ENCODE results near the gene CRY1. TPM values are rescaled to one million over a fixed set of nuclear protein-coding genes. Genes with fewer than 3 reads are reported as not detected.
A peak's percentile ranks its signal among the peaks of the same experiment; 100 is the strongest.
"Not testable (repeated sequence)": the region's sequence is repeated elsewhere in the genome, so short reads cannot be mapped to it uniquely, and the experiment has no call there.

CRY1 gene
- polyA plus RNA-seq, 1 donor from 2014 or later = 33.4 TPM

DNA sequence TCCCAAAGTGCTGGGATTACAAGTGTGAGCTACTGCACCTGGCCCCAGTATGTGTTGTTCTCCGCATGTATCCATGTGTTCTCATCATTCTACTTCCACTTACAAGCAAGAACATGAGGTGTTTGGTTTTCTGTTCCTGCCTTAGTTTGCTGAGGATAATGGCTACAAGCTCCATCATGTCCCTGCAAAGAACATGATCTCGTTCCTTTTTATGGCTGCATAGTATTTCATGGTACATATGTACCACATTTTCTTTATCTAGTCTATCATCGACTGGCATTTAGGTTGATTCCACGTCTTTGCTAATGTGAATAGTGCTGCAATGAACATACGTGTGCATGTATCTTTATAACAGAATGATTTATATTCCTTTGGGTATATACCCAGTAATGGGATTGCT lies 97.2 kb downstream of the CRY1 start:
- not testable (repeated sequence) for H3K4me2 ChIP-seq (ENCODE audit: low read length); H3K79me2 ChIP-seq (replicated peaks; ENCODE audit: insufficient read depth, low read length); H3K9me3 ChIP-seq (ENCODE audit: low read length); H3K36me3 ChIP-seq (ENCODE audit: insufficient read depth, low read length); H3K27me3 ChIP-seq (ENCODE audit: insufficient read depth, low read depth, low read length); H3K4me3 ChIP-seq (ENCODE audit: low read length); H4K20me1 ChIP-seq (ENCODE audit: insufficient read depth); H3K27ac ChIP-seq (ENCODE audit: low read length); H3K9me2 ChIP-seq (ENCODE audit: insufficient read depth, low read length); H3K9ac ChIP-seq (ENCODE audit: low read length); H2AFZ ChIP-seq (ENCODE audit: low read depth, low read length); H3F3A ChIP-seq (ENCODE audit: insufficient read depth, low read length, poor library complexity, severe bottlenecking)

GRCh38 chr12:106994579-106995220 lies 98.6 kb downstream of the CRY1 start:
- TF ChIP-seq SMC3 (conservative IDR thresholded peaks at IDR 0.05; ENCODE audit: poor library complexity) (no peak), TAF1 (IDR thresholded peaks at IDR 0.05; ENCODE audit: low read depth) (no peak), POLR2AphosphoS5 (IDR thresholded peaks at IDR 0.05) (no peak), EZH2 (IDR thresholded peaks at IDR 0.05; ENCODE audit: borderline replicate concordance, insufficient read depth, low read length, poor library complexity, severe bottlenecking) (no peak), MXI1 (conservative IDR thresholded peaks at IDR 0.05; ENCODE audit: poor library complexity, severe bottlenecking) (no peak)
- TF ChIP-seq, protein P1, sequence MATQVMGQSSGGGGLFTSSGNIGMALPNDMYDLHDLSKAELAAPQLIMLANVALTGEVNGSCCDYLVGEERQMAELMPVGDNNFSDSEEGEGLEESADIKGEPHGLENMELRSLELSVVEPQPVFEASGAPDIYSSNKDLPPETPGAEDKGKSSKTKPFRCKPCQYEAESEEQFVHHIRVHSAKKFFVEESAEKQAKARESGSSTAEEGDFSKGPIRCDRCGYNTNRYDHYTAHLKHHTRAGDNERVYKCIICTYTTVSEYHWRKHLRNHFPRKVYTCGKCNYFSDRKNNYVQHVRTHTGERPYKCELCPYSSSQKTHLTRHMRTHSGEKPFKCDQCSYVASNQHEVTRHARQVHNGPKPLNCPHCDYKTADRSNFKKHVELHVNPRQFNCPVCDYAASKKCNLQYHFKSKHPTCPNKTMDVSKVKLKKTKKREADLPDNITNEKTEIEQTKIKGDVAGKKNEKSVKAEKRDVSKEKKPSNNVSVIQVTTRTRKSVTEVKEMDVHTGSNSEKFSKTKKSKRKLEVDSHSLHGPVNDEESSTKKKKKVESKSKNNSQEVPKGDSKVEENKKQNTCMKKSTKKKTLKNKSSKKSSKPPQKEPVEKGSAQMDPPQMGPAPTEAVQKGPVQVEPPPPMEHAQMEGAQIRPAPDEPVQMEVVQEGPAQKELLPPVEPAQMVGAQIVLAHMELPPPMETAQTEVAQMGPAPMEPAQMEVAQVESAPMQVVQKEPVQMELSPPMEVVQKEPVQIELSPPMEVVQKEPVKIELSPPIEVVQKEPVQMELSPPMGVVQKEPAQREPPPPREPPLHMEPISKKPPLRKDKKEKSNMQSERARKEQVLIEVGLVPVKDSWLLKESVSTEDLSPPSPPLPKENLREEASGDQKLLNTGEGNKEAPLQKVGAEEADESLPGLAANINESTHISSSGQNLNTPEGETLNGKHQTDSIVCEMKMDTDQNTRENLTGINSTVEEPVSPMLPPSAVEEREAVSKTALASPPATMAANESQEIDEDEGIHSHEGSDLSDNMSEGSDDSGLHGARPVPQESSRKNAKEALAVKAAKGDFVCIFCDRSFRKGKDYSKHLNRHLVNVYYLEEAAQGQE (IDR thresholded peaks at IDR 0.05; ENCODE audit: borderline replicate concordance) = no peak
- Histone ChIP-seq H3K27ac (ENCODE audit: low read length) (no peak overlapping the region), H3K4me2 (ENCODE audit: low read length) (no peak overlapping the region)

GRCh38 chr12:106987846-106988245 lies 105.5 kb downstream of the CRY1 start:
- no peaks in the 10 kb centered on the region for H3F3A ChIP-seq (ENCODE audit: insufficient read depth, low read length, poor library complexity, severe bottlenecking)
- H2AFZ ChIP-seq (ENCODE audit: low read depth, low read length) = no peak overlapping the region
- peak overlapping the region; percentile 97 for H3K4me3 ChIP-seq (ENCODE audit: low read length)
- H3K36me3 ChIP-seq (ENCODE audit: insufficient read depth, low read length) = peaks cover 4% of the 10 kb centered on the region
- H3K4me2 ChIP-seq (ENCODE audit: low read length) = no peak overlapping the region
- no peaks in the 10 kb centered on the region for H4K20me1 ChIP-seq (ENCODE audit: insufficient read depth)
- TF ChIP-seq EZH2 (IDR thresholded peaks at IDR 0.05; ENCODE audit: borderline replicate concordance, insufficient read depth, low read length, poor library complexity, severe bottlenecking) (no peak), EP300 (conservative IDR thresholded peaks at IDR 0.05; ENCODE audit: poor library complexity, severe bottlenecking) (no peak), SMC3 (conservative IDR thresholded peaks at IDR 0.05; ENCODE audit: poor library complexity) (no peak), CTCF (IDR thresholded peaks at IDR 0.05; ENCODE audit: poor library complexity, severe bottlenecking) (no peak), TAF1 (IDR thresholded peaks at IDR 0.05; ENCODE audit: low read depth) (no peak), MXI1 (conservative IDR thresholded peaks at IDR 0.05; ENCODE audit: poor library complexity, severe bottlenecking) (no peak), POLR2AphosphoS5 (IDR thresholded peaks at IDR 0.05) (no peak), RAD21 (conservative IDR thresholded peaks at IDR 0.05) (no peak)
- TF ChIP-seq, protein P1 (IDR thresholded peaks at IDR 0.05; ENCODE audit: borderline replicate concordance) = no peak
- H3K9me2 ChIP-seq (ENCODE audit: insufficient read depth, low read length) = no peaks in the 10 kb centered on the region
- H3K27me3 ChIP-seq (ENCODE audit: insufficient read depth, low read depth, low read length) = no peaks in the 10 kb centered on the region
- H3K9me3 ChIP-seq (ENCODE audit: low read length) = no peaks in the 10 kb centered on the region
- H3K27ac ChIP-seq (ENCODE audit: low read length) = no peak overlapping the region
- no peaks in the 10 kb centered on the region for H3K79me2 ChIP-seq (replicated peaks; ENCODE audit: insufficient read depth, low read length)
- H3K9ac ChIP-seq (ENCODE audit: low read length) = no peak overlapping the region

More at GRCh38 chr12:106994579-106995220, 98.6 kb downstream of the CRY1 start:
- no peaks in the 10 kb centered on the region for H3K27me3 ChIP-seq (ENCODE audit: insufficient read depth, low read depth, low read length)
- H2AFZ ChIP-seq (ENCODE audit: low read depth, low read length) = no peak overlapping the region
- H4K20me1 ChIP-seq (ENCODE audit: insufficient read depth) = no peaks in the 10 kb centered on the region
- no peak overlapping the region for H3K4me3 ChIP-seq (ENCODE audit: low read length)
- H3K79me2 ChIP-seq (replicated peaks; ENCODE audit: insufficient read depth, low read length) = no peaks in the 10 kb centered on the region
- H3K9ac ChIP-seq (ENCODE audit: low read length) = no peak overlapping the region
- no peaks in the 10 kb centered on the region for H3K36me3 ChIP-seq (ENCODE audit: insufficient read depth, low read length)
- H3K9me3 ChIP-seq (ENCODE audit: low read length) = no peaks in the 10 kb centered on the region
- no peaks in the 10 kb centered on the region for H3K9me2 ChIP-seq (ENCODE audit: insufficient read depth, low read length)
- H3F3A ChIP-seq (ENCODE audit: insufficient read depth, low read length, poor library complexity, severe bottlenecking) = no peaks in the 10 kb centered on the region

Measured in neural cell (in vitro differentiated cells).